ENCODE results near the gene PLVAP. TPM values are rescaled to one million over a fixed set of nuclear protein-coding genes. Genes with fewer than 3 reads are reported as not detected.

Gene PLVAP
- total and polyA plus RNA-seq, 2 experiments from 2014 or later = not detected

- TF ChIP-seq, protein P1, sequence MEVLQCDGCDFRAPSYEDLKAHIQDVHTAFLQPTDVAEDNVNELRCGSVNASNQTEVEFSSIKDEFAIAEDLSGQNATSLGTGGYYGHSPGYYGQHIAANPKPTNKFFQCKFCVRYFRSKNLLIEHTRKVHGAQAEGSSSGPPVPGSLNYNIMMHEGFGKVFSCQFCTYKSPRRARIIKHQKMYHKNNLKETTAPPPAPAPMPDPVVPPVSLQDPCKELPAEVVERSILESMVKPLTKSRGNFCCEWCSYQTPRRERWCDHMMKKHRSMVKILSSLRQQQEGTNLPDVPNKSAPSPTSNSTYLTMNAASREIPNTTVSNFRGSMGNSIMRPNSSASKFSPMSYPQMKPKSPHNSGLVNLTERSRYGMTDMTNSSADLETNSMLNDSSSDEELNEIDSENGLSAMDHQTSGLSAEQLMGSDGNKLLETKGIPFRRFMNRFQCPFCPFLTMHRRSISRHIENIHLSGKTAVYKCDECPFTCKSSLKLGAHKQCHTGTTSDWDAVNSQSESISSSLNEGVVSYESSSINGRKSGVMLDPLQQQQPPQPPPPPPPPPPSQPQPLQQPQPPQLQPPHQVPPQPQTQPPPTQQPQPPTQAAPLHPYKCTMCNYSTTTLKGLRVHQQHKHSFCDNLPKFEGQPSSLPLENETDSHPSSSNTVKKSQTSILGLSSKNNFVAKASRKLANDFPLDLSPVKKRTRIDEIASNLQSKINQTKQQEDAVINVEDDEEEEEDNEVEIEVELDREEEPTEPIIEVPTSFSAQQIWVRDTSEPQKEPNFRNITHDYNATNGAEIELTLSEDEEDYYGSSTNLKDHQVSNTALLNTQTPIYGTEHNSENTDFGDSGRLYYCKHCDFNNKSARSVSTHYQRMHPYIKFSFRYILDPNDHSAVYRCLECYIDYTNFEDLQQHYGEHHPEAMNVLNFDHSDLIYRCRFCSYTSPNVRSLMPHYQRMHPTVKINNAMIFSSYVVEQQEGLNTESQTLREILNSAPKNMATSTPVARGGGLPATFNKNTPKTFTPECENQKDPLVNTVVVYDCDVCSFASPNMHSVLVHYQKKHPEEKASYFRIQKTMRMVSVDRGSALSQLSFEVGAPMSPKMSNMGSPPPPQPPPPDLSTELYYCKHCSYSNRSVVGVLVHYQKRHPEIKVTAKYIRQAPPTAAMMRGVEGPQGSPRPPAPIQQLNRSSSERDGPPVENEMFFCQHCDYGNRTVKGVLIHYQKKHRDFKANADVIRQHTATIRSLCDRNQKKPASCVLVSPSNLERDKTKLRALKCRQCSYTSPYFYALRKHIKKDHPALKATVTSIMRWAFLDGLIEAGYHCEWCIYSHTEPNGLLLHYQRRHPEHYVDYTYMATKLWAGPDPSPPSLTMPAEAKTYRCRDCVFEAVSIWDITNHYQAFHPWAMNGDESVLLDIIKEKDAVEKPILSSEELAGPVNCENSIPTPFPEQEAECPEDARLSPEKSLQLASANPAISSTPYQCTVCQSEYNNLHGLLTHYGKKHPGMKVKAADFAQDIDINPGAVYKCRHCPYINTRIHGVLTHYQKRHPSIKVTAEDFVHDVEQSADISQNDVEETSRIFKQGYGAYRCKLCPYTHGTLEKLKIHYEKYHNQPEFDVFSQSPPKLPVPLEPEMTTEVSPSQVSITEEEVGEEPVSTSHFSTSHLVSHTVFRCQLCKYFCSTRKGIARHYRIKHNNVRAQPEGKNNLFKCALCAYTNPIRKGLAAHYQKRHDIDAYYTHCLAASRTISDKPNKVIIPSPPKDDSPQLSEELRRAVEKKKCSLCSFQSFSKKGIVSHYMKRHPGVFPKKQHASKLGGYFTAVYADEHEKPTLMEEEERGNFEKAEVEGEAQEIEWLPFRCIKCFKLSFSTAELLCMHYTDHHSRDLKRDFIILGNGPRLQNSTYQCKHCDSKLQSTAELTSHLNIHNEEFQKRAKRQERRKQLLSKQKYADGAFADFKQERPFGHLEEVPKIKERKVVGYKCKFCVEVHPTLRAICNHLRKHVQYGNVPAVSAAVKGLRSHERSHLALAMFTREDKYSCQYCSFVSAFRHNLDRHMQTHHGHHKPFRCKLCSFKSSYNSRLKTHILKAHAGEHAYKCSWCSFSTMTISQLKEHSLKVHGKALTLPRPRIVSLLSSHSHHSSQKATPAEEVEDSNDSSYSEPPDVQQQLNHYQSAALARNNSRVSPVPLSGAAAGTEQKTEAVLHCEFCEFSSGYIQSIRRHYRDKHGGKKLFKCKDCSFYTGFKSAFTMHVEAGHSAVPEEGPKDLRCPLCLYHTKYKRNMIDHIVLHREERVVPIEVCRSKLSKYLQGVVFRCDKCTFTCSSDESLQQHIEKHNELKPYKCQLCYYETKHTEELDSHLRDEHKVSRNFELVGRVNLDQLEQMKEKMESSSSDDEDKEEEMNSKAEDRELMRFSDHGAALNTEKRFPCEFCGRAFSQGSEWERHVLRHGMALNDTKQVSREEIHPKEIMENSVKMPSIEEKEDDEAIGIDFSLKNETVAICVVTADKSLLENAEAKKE (CRISPR knock-in tag; IDR thresholded peaks at IDR 0.05) = no peak
- TF ChIP-seq, protein P2, sequence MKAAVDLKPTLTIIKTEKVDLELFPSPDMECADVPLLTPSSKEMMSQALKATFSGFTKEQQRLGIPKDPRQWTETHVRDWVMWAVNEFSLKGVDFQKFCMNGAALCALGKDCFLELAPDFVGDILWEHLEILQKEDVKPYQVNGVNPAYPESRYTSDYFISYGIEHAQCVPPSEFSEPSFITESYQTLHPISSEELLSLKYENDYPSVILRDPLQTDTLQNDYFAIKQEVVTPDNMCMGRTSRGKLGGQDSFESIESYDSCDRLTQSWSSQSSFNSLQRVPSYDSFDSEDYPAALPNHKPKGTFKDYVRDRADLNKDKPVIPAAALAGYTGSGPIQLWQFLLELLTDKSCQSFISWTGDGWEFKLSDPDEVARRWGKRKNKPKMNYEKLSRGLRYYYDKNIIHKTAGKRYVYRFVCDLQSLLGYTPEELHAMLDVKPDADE (IDR thresholded peaks at IDR 0.05) = no peak
Measured at GRCh38 chr19:17324357-17325114, 52.6 kb downstream of the PLVAP start (continued).

DNA sequence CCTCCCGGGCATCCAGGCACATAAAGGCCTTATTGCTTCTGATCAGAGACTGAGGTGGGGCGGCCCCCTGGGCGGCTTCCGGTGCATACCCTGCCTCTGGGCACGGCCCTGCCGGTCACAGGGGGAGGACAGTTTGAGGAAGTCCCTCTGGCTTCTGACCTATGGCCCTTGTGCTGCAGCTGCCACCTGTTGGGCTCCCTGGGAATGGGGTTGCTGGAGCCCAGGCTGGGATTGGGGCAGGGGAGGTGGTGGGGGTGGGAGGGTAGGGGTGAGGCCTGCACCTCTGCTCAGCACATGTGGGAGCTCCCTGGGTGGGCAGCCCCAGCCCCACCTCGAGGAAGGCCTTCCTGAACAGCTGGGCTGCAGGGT is 53.2 kb downstream of the PLVAP start:
- Histone ChIP-seq H3K9me2 (ENCODE audit: insufficient read depth) (no peaks in the 10 kb centered on the region), H3F3A (replicated peaks; ENCODE audit: low read depth) (peaks cover 33% of the 10 kb centered on the region), H3K36me3 (ENCODE audit: insufficient read depth) (peaks cover 5% of the 10 kb centered on the region; the same call in 1 of the 2 replicates), H3K4me3 (no peak overlapping the region), H3K4me2 (no peak overlapping the region), H3K27ac (ENCODE audit: low read depth) (no peak overlapping the region), H3K79me2 (replicated peaks; ENCODE audit: insufficient read depth) (no peaks in the 10 kb centered on the region), H3K4me1 (ENCODE audit: insufficient read depth) (peaks cover 25% of the 10 kb centered on the region), H4K20me1 (replicated peaks; ENCODE audit: insufficient read depth) (no peaks in the 10 kb centered on the region; the same call in 1 of the 2 replicates), H2AFZ (no peak overlapping the region), H3K27me3 (ENCODE audit: insufficient read depth) (no peaks in the 10 kb centered on the region)
- H3K4me3 Mint-ChIP-seq = no peak overlapping the region
- ATAC-seq (no peak), DNase-seq (ENCODE audit: low spot score) (no peak)
- no peak overlapping the region for H3K27ac Mint-ChIP-seq
- 0 out of 4 replicates have a peak, but pooled peaks of 1 of the 2 experiments have one; percentile 8 for TF ChIP-seq CTCF (conservative IDR thresholded peaks at IDR 0.05; ENCODE audit: low read depth in 2 of 2)
- no peak for TF ChIP-seq NANOG (IDR thresholded peaks at IDR 0.05; ENCODE audit: borderline replicate concordance)
- no peak for TF ChIP-seq POLR2AphosphoS5 (IDR thresholded peaks at IDR 0.05; ENCODE audit: low read depth)
- peaks cover 19% of the 10 kb centered on the region for H3K27me3 Mint-ChIP-seq (ENCODE audit: insufficient read depth, low read depth, poor library complexity)
- no peaks in the 10 kb centered on the region; the same call in 2 of the 3 replicates for H3K9me3 Mint-ChIP-seq
- H3K4me1 Mint-ChIP-seq = peaks cover 20% of the 10 kb centered on the region
- H3K36me3 Mint-ChIP-seq (ENCODE audit: low read depth) = peaks cover 32% of the 10 kb centered on the region
